GM23338 (cell line): ENCODE data around the gene ELAVL4. TPM values are rescaled to one million over a fixed set of nuclear protein-coding genes. Genes with fewer than 3 reads are reported as not detected.

Experiments used
- ATAC-seq: fragments of 200-7000 bp; cut with Tn5 transposase; 3 replicates; pipeline ENCODE4 v1.9.1; 2020
- DNase-seq: peaks from one replicate; pipeline ENCODE4 v3.0.0-alpha.2; 2015; ENCODE audit warnings: low spot score
- H2AFZ ChIP-seq: fragments of 200-600 bp; sonication (generic); 2 replicates; pipeline ENCODE4 v1.8.0; 2016; ENCODE audit warnings: antibody characterized with exemption, mild to moderate bottlenecking, moderate library complexity
- H3F3A ChIP-seq: fragments of 200-600 bp; sonication (generic); replicated peaks from 2 replicates; pipeline ENCODE4 v1.8.0; 2017; ENCODE audit warnings: antibody characterized with exemption, mixed run types, low read depth
- H3K27ac ChIP-seq: fragments of 200-600 bp; sonication (generic); 2 replicates; pipeline ENCODE4 v1.6.1; 2016; ENCODE audit warnings: low read depth
- H3K27me3 ChIP-seq: fragments of 200-600 bp; sonication (generic); 2 replicates; pipeline ENCODE4 v1.8.0; 2016; ENCODE audit warnings: mild to moderate bottlenecking, mixed run types, moderate library complexity; ENCODE audit not compliant: insufficient read depth
- H3K36me3 ChIP-seq: fragments of 200-600 bp; sonication (generic); 2 replicates; pipeline ENCODE4 v1.8.0; 2016; ENCODE audit warnings: mild to moderate bottlenecking; ENCODE audit not compliant: insufficient read depth
- H3K4me1 ChIP-seq: fragments of 200-600 bp; sonication (generic); 2 replicates; pipeline ENCODE4 v1.8.0; 2016; ENCODE audit warnings: mild to moderate bottlenecking, moderate library complexity; ENCODE audit not compliant: insufficient read depth
- H3K4me2 ChIP-seq: fragments of 200-600 bp; sonication (generic); 2 replicates; pipeline ENCODE4 v1.7.1; 2017; ENCODE audit warnings: mixed run types
- H3K4me3 ChIP-seq: fragments of 200-600 bp; sonication (generic); 2 replicates; pipeline ENCODE4 v1.6.1; 2016; ENCODE audit warnings: mixed run types
- H3K79me2 ChIP-seq: fragments of 200-600 bp; sonication (generic); replicated peaks from 2 replicates; pipeline ENCODE4 v1.8.0; 2017; ENCODE audit warnings: mild to moderate bottlenecking; ENCODE audit not compliant: insufficient read depth
- H3K9me2 ChIP-seq: fragments of 200-600 bp; sonication (generic); 2 replicates; pipeline ENCODE4 v1.8.0; 2017; ENCODE audit not compliant: insufficient read depth
- H4K20me1 ChIP-seq: fragments of 200-600 bp; sonication (generic); replicated peaks from 2 replicates; pipeline ENCODE4 v1.8.0; 2017; ENCODE audit warnings: mild to moderate bottlenecking; ENCODE audit not compliant: insufficient read depth
- H3K27ac Mint-ChIP-seq: 2 replicates; pipeline ENCODE4 v1.8.0; 2020; ENCODE audit warnings: inconsistent platforms, mild to moderate bottlenecking, moderate library complexity, mixed read lengths
- H3K27me3 Mint-ChIP-seq: 3 replicates; pipeline ENCODE4 v1.8.0; 2022; ENCODE audit warnings: low read depth, mild to moderate bottlenecking, moderate library complexity, mixed read lengths, inconsistent platforms; ENCODE audit not compliant: insufficient read depth, poor library complexity
- H3K36me3 Mint-ChIP-seq: 3 replicates; pipeline ENCODE4 v1.8.0; 2021; ENCODE audit warnings: low read depth, mild to moderate bottlenecking, inconsistent platforms, moderate library complexity, mixed read lengths
- H3K4me1 Mint-ChIP-seq: 3 replicates; pipeline ENCODE4 v1.8.0; 2020; ENCODE audit warnings: mild to moderate bottlenecking, inconsistent platforms, mixed read lengths
- H3K4me3 Mint-ChIP-seq: 3 replicates; pipeline ENCODE4 v1.8.0; 2021; ENCODE audit warnings: moderate library complexity, mild to moderate bottlenecking, inconsistent platforms, mixed read lengths
- H3K9me3 Mint-ChIP-seq: 3 replicates; pipeline ENCODE4 v1.8.0; 2020; ENCODE audit warnings: moderate library complexity, mild to moderate bottlenecking, inconsistent platforms, mixed read lengths
- CREB1 ChIP-seq: fragments of 250-450 bp; sonication (Bioruptor Pico); IDR thresholded peaks from 2 replicates; pipeline ENCODE4 v1.5.0; 2020; ENCODE audit warnings: low read depth, mild to moderate bottlenecking, moderate library complexity
- CTCF ChIP-seq, 2 experiments: fragments of 200-600 bp in 1 of 2; sonication (generic) in 1 of 2; conservative IDR thresholded peaks; 2 replicates each; pipeline versions ENCODE4 v1.5.1 to v1.6.1; 2016 to 2017; ENCODE audit warnings: antibody characterized with exemption in 2 of 2, low read depth in 2 of 2, mild to moderate bottlenecking in 2 of 2, moderate library complexity in 1 of 2
- EZH2phosphoT487 ChIP-seq: fragments of 200-600 bp; sonication (generic); IDR thresholded peaks from one replicate; pipeline ENCODE4 v1.8.1; 2018; ENCODE audit warnings: antibody characterized with exemption; ENCODE audit not compliant: unreplicated experiment
- JUNB ChIP-seq: IDR thresholded peaks from one replicate; pipeline ENCODE4 v1.6.1; 2016; ENCODE audit warnings: antibody characterized with exemption; ENCODE audit not compliant: unreplicated experiment
- NANOG ChIP-seq: IDR thresholded peaks from 2 replicates; pipeline ENCODE4 v1.6.1; 2016; ENCODE audit warnings: antibody characterized with exemption, borderline replicate concordance
- POLR2AphosphoS5 ChIP-seq: IDR thresholded peaks from 2 replicates; pipeline ENCODE4 v1.6.1; 2016; ENCODE audit warnings: antibody characterized with exemption, low read depth
- REST ChIP-seq: IDR thresholded peaks from one replicate; pipeline ENCODE4 v1.6.1; 2018; ENCODE audit warnings: antibody characterized with exemption; ENCODE audit not compliant: unreplicated experiment
- STAT1 ChIP-seq: IDR thresholded peaks from one replicate; pipeline ENCODE4 v1.6.1; 2016; ENCODE audit warnings: antibody characterized with exemption; ENCODE audit not compliant: unreplicated experiment
- ZNF114 ChIP-seq: fragments of 250-450 bp; sonication (Bioruptor Pico); IDR thresholded peaks from 2 replicates; pipeline ENCODE4 v1.5.0; 2020; ENCODE audit warnings: mild to moderate bottlenecking, moderate library complexity
- ZNF331 ChIP-seq: fragments of 250-450 bp; sonication (Bioruptor Pico); IDR thresholded peaks from 2 replicates; pipeline ENCODE4 v1.5.0; 2020; ENCODE audit warnings: low read depth, mild to moderate bottlenecking, moderate library complexity
- ZNF462 ChIP-seq: fragments of 250-450 bp; sonication (Bioruptor Pico); IDR thresholded peaks from 2 replicates; pipeline ENCODE4 v1.5.0; 2020; ENCODE audit warnings: mild to moderate bottlenecking, moderate library complexity
- polyA plus RNA-seq: library from polyadenylated mRNA; unstranded; fragments of >200 nt; fragmentation: Nextera tagmentation; extraction: Ambion mirVana; gene quantifications from 2 replicates; pipeline ENCODE4 v1.2.1, GENCODE V29; 2016
- total RNA-seq: library from RNA; depleted of rRNA; stranded (reverse); fragments of >200 nt; shearing (Covaris generic); gene quantifications from 2 replicates; pipeline ENCODE4 v1.2.3, GENCODE V29; 2014

Gene ELAVL4
- total and polyA plus RNA-seq, 2 experiments from 2014 or later, result 1.4 to 1.9 TPM

GRCh38 chr1:50243939-50244338 is 135.2 kb downstream of the ELAVL4 start (continued):
- no peak for TF ChIP-seq CTCF (conservative IDR thresholded peaks at IDR 0.05; ENCODE audit: low read depth in 2 of 2)

- peaks cover 3% of the 10 kb centered on the region for H3K27me3 Mint-ChIP-seq
- H3K9me3 Mint-ChIP-seq, result no peaks in the 10 kb centered on the region
- H3K27ac Mint-ChIP-seq, result no peak overlapping the region
- DNase-seq (no peak), ATAC-seq (no peak)
- H2AFZ ChIP-seq, result no peak overlapping the region
- no peak overlapping the region for H3K4me2 ChIP-seq
- H3K9me2 ChIP-seq, result no peaks in the 10 kb centered on the region
- H3K4me3 Mint-ChIP-seq, result no peak overlapping the region
- no peaks in the 10 kb centered on the region for H3K79me2 ChIP-seq
- no peaks in the 10 kb centered on the region for H3F3A ChIP-seq
- H3K4me3 ChIP-seq, result no peak overlapping the region
- H3K4me1 ChIP-seq, result peaks cover under 1% of the 10 kb centered on the region
- H3K4me1 Mint-ChIP-seq, result peaks cover 8% of the 10 kb centered on the region
- no peaks in the 10 kb centered on the region for H3K27me3 ChIP-seq
- no peak overlapping the region for H3K27ac ChIP-seq
- no peaks in the 10 kb centered on the region for H3K36me3 ChIP-seq
- H4K20me1 ChIP-seq, result no peaks in the 10 kb centered on the region
- no peaks in the 10 kb centered on the region for H3K36me3 Mint-ChIP-seq
- no peak for TF ChIP-seq JUNB
- TF ChIP-seq EZH2phosphoT487, result no peak
- TF ChIP-seq REST, result no peak
- TF ChIP-seq CTCF (conservative IDR thresholded peaks at IDR 0.05; ENCODE audit: low read depth in 2 of 2), result no peak
- no peak for TF ChIP-seq CREB1 (CRISPR knock-in tag)
- no peak for TF ChIP-seq STAT1
- TF ChIP-seq ZNF331, result no peak
- no peak for TF ChIP-seq ZNF114
- no peak for TF ChIP-seq NANOG
- TF ChIP-seq ZNF462 (CRISPR knock-in tag), result no peak
- no peak for TF ChIP-seq POLR2AphosphoS5
Observed at GRCh38 chr1:50246869-50247268, 138.1 kb downstream of the ELAVL4 start.
